GM18868 (cell line): Measurements from ENCODE around the gene ZNF45.
"Not testable (repeated sequence)": the region's sequence is repeated elsewhere in the genome, so short reads cannot be mapped to it uniquely, and the experiment has no call there.

Source experiments
- ATAC-seq: cut with Tn5 transposase; IDR thresholded peaks from one replicate; pipeline ENCODE4 v1.9.1; 2021; ENCODE audit warnings: mild to moderate bottlenecking, moderate library complexity; ENCODE audit not compliant: unreplicated experiment

ZNF45 gene

DNA sequence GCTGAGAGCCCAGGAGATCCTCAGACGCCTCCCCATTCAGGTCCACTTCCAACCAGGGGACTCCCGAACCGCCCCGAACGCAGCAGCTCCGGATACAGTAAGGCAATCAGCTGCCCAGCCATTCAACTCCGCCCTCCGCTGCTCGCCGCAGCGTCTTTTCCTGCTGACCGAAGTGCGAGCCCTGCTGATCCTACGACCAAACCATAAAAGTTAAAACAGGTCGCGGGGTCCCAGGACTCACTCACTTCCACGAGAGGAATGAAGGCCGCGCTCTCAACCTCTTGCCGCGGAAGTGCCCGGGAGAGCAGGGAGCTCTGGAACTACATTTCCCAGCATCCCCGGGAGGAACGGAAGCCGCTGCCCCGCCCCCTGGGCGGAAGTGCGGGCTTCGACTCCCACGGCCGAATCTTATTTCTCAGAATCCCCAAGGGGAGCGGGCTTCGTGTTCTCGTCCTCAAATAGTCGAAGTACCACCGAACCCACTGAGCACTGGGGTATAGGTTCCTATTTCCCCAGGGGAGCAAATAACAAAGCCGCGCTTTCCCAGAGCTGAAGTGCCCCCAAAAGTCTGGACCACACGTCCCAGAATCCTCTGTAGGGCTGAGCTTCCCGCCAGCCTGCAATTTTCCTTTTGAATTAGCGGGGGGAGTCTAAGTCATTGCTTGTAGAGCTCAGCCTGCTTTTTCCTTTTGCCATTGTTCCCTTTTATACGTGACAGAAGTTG, at the start of gene ZNF45:
Gene ZNF45 (minus strand): TSS at position 298 of the 724 bp plus-strand sequence. CDS start 13,097 bp downstream, outside the sequence.
- peak; percentile 91 for ATAC-seq

DNA sequence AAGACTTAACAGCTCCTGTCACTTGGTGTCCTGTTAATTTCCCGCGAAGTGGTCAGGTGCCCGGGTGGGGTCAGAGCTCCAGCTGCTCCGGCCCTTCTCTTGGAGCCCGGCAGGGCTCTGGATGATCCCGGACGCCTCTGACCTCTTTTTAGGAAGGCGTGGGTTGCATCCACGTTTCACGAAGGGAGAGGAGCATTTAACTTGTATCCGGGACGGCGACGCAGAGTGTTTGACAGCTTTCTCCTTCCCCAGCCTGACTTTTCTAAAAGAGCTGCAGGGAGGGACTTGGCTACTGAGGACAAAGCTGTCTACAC, 49.6 kb upstream of the ZNF45 start:
- no peak for ATAC-seq

DNA sequence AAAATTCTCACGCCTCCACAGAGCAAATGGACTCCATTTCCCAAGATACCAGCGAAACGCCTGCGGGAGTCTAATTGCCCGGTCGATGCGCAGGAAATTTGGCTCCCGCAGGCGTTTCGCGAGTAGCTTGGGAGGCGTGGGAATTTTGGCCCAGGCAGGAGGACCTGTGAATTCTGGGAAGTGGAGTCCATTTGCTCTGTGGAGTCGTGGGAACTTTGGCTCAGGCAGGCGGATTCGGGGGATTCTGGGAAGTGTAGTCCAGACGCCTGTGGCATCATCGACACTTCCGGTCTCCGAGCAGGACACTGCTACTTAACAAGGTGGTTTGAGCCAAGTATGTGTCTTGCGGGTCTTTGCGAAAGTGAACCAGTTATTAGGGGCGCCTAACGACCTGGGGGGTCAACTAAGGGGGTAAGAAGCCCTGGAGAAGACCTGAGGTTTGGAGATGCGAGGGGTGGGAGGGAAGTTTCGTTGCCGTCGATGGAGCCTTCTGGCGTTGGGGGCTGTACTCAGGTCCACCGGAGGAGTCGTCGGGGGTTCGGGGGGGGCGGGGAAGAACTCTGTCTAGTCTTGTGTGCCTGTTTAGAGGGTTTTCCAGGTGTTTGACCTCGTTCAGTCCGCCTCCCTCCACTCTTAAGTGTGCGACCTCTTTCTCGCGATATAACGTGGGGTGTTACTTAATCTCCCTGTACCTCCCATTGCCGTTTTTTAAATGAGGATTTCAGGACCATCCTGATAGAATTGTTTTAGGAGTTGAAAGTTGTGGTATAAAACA, 49.0 kb upstream of the ZNF45 start, which contains the start of gene ZNF155:
Gene ZNF155 (plus strand): TSS at position 277 of the 775 bp plus-strand sequence. CDS start 4,356 bp downstream, outside the sequence.
- no peak for ATAC-seq

DNA sequence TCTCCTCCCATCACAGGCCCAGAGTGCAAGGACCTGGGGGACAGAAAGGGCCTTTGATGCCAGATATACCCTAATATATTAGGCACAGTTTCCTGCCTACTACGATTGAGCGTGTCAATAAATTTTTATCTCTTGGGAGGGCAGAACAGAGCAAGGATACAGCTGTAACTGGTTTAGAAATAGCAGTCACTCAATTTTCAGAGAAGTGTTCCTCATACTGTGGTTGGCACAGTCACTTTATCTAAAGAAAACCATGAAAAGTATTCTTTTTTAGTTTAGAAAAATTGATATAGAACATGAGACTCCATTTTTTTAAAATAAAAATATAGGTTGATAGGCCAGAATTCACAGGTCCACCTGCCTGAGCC, 48.4 kb upstream of the ZNF45 start:
- ATAC-seq: no peak

DNA sequence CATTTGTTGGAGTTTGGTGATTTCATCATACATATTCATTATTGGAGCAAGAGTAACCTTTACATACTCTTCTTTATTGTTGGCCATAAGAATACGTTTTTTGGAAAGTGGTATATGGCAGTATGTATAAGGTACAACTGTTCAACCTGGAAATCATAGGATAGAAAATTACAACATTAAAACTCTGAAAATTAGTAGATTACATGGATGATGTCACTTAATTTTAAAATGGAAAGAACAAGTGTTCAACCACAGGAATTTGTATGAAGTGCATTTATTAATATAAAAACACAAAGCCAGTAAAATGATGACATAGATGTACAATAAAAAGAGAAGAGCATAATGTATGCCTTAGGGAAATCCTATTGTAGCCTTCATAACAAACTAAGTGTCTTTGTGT, 41.6 kb upstream of the ZNF45 start:
- no peak for ATAC-seq

DNA sequence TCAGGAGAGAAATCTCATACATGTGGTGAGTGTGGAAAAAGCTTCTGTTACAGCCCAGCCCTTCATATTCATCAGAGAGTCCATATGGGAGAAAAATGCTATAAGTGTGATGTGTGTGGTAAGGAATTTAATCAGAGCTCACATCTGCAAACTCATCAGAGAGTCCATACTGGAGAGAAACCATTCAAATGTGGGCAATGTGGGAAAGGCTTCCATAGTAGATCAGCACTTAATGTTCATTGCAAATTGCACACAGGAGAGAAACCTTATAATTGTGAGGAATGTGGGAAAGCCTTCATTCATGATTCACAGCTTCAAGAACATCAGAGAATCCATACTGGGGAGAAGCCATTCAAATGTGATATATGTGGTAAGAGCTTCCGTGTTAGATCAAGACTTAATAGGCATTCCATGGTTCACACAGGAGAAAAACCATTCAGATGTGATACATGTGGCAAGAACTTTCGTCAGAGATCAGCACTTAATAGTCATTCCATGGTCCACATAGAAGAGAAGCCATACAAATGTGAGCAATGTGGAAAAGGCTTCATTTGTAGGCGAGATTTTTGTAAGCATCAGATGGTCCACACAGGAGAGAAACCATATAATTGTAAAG, 31.1 kb upstream of the ZNF45 start:
- ATAC-seq: no peak

DNA sequence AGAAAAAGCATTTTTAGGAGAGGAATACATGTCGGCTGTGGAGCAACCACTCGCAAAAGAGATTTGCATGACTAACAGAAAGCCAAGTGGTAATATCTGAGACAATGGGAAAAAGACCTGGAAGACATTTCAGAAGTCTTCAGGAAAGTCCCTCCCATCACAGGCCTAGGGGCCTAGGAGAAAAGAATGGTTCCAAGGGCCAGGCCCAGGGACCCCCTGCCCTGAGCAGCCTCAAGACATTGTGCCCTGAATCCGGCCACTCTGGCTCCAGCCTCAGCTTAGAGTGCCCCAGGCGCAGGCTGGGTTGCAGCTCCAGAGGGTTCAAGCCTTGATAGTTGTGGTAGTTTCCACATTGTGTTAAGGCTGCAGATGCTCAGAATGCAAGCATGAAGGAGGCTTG, 25.3 kb upstream of the ZNF45 start:
- ATAC-seq: no peak

DNA sequence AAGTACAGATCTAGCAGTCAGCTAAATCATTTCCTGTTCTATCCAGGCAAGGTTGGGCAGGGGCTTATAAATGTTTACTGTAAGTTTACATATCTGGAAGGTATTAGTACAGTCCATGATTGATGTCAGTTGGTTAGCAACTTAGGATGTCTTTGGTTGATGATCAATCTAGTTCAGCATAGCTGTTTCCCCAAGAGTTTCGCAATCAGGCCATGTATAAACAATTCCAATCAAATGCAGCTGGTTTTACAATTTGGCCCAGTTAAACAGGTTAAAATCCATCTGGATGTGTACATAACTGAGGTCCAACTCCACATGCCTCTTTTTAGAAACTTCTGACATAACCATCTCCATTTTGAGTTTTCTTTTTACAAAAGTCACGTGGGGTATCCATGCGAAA, 22.8 kb upstream of the ZNF45 start:
- ATAC-seq: no peak

DNA sequence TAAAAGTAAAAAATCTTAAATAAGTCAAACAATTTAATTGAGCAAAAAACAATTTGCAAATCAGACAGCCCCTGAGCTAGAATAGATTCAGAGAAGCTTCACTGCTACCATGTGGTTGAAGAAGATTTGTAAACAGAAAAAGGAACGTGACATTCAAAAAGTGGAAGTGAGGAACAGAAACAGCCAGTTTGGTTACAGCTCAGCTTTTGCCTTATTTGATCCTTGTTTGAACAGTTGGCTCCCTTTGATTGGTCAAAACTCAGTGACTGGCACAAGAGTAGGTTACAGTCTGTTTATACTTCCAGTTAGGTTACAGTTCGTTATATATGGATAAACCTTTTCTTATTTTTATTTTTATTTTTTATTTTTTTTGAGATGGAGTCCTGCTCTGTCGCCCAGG, 21.7 kb upstream of the ZNF45 start:
- ATAC-seq: no peak

DNA sequence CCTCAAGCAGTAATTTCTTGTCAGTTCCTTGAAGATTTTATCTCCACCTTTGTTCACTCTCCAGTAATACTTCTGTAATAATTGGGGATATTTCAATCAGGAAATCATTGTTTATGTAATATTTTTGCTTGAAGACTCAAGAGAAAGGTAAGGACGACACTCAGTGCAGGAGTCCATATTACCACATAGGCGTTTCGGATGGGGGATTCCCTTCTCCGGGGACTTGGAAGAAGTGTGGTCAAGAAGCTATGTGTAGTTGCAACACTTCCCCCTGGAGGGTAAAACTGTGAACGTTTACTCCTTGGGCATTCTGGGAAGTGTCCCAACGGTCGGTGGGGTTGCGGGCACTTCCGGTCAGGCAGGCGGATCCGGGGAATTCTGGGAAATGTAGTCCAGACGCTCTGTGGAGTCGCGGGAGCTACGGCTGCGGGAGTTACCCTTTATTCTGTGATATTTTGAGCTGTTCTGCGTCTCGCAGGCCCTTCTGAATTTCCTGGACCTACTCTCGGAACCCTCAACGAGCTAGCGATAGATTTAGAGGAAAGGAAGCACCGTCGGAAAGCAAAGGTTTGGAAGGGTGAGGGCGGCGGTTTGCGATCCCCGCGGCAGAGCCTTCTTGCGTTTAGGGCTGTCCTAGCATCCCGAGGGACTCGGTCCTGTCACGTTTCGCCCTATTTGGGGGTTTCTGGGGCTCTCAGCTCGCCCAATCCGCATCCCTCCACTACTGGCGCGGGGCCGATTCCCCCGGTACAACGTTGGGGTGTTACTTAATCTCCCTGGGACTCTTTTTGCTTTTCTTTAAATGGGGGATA, 16.0 kb upstream of the ZNF45 start, which contains the start of gene ZNF221:
Gene ZNF221 (plus strand): TSS at position 395 of the 812 bp plus-strand sequence. CDS start 11,499 bp downstream, outside the sequence.
- ATAC-seq: peak; percentile 82

DNA sequence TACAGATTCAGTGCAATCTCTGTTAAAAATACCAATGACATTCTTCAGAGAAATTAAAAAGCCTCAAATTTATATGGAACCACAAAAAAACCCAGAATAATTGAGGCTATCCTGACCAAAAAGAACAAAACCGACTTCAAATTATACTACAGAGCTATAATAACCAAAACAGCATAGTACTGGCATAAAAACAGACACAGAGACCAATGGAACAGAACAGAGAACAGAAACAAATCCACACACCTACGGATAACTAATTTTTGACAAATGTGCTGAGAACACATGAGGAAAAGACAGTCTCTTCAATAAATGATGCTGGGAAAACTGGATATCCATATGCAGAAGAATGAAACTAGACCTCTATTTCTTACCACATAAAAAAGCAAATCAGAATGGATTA, 14.7 kb upstream of the ZNF45 start:
- not testable (repeated sequence) for ATAC-seq

DNA sequence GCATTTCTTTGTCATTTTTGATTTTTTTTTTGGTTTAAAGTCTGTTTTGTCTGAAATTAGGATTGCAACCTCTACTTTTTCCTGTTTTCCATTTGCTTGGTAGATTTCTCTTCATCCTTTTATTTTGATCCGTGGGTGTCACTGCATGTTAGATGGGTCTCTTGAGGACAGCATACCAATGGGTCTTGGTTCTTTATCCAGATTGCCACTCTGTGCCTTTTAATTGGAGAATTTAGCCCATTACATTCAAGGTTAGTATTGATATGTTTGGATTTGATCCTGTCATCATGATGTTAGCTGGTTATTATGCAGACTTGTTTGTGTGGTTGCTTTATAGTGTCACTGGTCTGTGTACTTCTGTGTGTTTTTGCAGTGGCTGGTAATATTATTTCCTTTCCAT, 12.3 kb upstream of the ZNF45 start:
- ATAC-seq: not testable (repeated sequence)

DNA sequence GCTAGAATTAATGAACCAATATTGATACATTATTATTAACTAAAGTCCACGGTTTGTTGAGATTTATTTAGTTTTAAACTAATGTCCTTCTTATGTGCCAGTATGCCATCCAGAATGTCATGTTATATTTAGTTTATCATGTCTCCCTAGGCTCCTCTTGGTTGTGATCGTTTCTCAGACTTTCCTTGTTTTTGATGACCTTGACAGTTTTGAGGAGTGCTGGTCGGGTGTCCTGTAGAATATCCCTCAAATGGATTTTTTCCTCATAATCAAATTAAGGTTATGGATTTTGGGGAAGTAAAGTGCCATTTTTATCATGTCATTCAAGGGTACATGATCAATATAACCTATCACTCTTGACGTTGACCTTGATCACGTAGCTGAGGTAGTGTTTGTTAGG, 6.1 kb upstream of the ZNF45 start:
- ATAC-seq: no peak

DNA sequence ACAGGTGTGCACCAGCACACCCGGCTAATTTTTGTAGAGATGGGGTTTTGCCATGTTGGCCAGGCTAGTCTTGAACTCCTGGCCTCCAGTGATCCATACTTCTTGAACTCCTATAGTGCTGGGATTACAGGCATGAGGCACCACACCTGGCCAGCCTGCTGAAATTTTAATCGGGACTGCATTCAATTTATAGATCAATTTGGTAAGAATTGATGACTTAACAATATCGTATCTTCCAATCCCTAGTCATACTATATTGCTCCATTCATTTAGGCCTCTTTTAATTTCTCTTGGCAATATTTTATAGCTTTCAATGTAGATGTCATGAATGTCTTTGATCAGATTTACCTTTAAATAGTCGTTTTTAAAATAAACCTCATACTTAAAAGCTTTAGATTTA, 5.6 kb upstream of the ZNF45 start:
- no peak for ATAC-seq

DNA sequence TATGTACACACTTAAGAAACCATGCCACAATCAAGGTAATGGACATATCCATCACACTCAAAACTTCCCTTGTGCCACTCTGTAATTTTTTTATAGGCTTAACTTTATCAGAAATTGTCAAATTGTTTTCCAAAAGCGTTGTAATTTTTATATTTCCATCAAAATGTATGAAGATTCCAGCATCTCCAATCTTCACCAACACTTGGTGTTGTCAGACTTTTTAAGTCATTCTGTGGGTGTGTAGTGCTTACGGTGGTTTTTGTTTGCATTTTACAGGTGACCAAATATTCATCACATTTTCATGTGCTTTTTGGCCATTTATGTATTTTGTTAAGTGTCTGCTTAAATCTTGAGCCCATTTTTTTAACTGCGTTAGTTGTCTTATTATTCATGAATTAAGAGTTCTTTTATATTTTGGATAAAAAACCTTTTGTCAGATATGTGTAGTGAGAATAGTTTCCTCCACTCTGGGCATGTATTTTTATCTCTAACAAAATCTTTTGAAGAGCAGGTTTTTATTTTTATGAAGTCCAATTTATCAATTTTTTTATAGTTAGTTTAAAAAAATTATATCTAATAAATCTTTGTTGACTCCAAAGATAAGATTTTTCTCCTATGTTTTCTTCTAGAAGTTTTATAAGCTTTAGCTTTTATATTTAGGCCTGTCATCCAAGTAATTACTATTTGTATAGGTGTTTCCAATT, 4.6 kb upstream of the ZNF45 start:
- ATAC-seq: no peak

DNA sequence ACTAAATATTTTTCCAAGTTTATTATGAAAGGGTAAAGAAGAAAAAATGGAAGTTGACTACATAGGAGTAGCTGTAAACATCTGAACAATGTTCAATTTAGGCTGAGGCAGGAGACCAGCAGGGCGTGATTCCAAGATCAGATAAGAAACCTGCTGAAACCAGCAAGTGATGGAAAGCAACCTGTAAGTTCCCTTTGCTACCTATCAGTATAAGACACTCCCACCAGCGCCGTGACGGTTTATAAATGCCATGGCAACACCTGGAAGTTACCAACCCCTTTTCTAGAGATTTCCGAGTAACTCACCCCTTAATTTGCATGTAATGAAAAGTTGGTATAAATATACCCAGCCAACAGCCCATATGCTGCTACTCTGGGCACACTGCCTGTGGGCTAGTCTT, 1.1 kb upstream of the ZNF45 start:
- ATAC-seq: no peak

DNA sequence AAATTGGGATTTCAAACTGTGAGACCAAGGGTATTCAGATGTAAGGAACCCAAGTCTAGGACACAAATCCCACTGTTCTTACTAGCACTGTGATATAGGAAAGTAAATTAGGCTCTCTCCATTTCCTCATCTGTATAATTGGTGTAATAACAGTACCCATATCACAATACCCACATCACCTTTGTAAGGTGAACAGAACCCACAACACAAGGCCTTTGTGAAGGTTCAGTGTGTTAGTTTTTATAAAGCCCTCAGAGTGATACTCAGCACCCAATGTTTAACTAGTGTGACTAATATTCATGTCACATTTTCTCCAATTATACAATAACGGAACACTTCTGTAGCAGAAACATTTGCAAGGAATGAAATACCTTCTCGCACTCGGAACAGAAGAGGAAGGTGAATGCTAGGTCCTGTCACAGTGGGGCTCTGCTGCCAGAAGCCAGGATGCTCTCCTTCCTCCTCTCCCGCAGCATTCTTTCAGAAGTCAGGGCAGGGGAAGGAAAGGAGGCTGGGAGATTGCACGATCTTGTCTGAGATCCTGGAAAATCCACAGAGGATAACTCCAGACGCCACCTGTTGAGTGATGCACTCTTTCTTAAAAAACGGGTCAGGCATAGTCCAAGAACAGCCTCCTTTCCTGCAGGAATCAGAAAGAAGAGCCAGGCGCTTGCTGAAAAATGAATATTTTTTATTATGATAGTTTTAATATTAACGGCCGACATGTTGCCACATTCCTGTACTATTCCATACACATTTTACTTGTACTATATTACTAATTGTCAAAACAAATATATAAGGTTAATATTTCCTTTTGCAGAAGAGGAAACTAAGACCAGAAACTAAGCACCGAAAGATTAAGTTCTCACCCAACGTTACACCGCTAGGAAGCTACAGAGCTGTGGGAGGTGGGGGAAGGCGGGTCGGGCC, 762 bp downstream of the ZNF45 start:
- no peak for ATAC-seq

DNA sequence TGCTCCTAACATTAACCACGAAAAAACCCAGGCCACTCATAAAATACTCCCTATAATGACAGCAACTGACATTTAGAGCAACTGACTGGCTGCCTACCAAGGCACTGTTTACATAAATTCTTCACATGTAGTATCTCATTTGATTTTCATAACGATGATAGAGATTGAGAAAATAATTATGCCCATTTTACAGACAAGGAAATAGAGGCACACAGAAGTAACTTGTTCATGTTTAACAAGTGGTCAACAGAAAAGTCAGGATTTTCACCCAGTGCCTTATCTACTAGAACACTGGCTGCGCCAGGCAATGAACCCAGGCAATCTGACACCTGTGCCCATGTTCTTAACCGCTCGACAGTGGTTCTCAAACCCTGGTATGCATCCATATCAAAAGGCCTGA, 6.3 kb downstream of the ZNF45 start:
- ATAC-seq: no peak

DNA sequence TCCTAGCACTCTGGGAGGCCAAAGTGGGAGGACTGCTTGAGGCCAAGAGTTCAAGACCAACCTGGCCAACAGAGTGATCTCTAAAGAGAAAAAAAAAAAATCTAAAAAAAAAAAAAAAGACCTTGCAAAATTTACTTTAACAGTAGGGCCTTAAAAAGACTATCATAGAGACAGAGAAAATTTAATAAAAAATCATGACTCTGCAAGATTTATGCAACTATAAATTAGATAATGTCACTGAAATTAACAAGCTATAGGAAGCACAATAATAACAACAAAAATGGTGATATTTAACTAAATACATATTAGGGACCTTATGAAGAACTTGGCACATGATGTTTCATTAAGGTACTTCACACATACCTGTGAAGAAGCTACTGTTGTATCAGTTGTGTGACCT, 11.2 kb downstream of the ZNF45 start:
- no peak for ATAC-seq
